HG03354 (cell line): ENCODE results near the gene GHRHR.

Experiments
- ATAC-seq: cut with Tn5 transposase; IDR thresholded peaks from one replicate; pipeline ENCODE4 v1.9.1; 2021; ENCODE audit warnings: mild to moderate bottlenecking; ENCODE audit not compliant: unreplicated experiment, poor library complexity, severe bottlenecking

The GHRHR gene

DNA sequence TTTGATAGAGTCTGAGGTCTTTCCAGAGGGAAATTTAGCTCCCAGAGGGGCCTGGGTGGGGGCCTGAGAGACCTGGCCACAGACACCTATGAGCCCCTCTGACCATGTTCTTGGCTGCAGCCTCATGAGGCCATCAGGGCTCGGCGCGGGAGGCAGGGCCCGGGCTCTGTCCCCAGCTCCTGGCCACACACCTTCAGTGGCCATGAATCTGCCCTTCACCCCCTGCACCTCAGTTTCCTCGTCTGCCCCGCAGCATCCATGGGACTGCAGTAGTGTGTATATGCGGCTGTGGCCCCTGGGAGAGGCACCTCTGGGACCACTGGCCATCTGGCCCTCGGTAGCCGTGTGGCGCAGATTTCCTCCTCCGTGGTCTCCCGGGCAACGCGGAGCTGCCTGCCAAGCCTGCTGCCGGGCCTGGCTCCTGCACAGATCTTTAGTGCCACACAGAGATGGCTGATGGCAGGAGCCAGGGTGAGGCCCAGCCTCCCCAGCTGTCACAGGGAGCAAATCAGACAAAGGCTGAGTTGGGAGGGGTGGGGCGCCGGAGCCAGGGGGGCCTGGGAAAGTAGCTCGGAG, 64.8 kb downstream of the GHRHR start:
- ATAC-seq = no peak
